HG03064 (cell line): Measurements from ENCODE around the gene MEA1.

Experiments used
- ATAC-seq: cut with Tn5 transposase; IDR thresholded peaks from one replicate; pipeline ENCODE4 v1.9.1; 2021; ENCODE audit warnings: low read depth; ENCODE audit not compliant: unreplicated experiment

The MEA1 gene

GRCh38 chr6:42978487-42978838 lies 35.3 kb downstream of the MEA1 start:
- ATAC-seq: no peak

DNA sequence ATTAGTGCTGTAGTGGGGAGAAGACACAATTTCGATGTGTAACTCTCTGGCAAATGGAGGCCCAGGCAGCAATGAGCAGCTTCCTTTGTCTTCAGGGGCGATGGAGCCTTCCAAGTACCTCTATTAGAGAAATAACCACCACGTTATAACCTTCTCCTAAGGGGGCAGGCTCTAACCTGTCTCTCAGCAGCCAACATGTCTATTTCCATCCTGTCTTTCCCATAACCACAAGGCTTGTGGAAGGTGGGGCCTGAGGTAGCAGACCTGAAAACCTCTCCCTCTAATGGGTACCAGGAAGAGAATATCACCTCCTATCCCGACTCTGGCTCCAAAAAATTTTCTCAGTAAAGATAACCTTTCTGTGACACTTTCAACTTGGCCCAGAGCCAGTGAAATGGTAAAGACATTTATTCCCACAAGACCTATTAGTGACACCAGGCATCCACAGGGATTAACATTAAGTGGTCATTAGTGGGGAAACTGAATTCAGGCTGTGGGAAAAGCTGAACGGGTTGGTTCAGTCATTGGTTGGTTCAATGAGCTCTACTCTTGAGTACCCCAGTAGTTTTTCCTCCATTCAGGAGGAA lies 38.7 kb downstream of the MEA1 start:
- no peak for ATAC-seq

DNA sequence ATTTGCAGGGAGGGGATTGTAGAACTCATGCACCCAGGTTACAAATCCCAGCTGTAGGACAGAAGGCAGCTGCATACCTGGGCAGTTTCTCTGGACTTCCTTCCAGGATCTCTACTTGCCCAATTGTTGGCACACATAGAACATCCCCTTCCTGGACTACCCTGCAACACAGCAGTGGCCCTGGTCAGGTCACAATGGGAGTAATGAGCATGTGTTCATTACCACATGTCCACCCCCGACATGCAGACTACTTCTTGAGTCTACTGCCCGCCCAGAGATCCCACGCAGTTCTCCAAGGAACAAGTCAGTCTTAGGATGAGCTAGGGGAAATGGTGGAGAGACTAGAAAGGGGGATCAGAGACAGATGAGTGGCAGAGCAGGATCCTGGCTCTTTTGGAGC lies 39.8 kb downstream of the MEA1 start:
- no peak for ATAC-seq

DNA sequence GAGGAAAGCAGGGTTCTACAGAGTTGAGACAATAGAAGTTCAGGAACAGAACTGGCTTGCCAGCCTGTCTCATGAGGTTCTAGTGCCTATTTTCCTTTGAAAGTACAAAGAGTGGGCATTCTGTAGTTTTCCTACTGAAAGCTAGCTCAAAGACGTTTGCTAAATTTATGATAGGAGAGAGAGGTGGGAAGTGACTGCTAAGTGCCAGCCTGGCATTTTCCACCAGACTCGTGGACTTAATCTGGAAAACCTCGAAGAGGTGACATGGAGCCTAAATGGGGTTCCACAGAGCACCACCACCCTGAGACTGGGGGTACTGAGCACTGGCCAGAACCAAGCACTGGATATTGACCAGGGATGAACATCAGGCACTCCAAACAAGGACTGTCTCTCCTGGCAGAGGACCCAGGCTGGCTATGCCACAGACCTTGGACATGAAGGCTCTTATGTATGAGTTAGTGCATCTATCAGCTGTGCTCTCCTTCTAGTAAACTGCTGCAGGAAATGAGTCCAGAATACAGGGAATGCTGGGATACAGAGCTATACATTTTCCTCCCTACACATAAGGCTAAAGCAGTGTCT lies 41.9 kb downstream of the MEA1 start:
- no peak for ATAC-seq

DNA sequence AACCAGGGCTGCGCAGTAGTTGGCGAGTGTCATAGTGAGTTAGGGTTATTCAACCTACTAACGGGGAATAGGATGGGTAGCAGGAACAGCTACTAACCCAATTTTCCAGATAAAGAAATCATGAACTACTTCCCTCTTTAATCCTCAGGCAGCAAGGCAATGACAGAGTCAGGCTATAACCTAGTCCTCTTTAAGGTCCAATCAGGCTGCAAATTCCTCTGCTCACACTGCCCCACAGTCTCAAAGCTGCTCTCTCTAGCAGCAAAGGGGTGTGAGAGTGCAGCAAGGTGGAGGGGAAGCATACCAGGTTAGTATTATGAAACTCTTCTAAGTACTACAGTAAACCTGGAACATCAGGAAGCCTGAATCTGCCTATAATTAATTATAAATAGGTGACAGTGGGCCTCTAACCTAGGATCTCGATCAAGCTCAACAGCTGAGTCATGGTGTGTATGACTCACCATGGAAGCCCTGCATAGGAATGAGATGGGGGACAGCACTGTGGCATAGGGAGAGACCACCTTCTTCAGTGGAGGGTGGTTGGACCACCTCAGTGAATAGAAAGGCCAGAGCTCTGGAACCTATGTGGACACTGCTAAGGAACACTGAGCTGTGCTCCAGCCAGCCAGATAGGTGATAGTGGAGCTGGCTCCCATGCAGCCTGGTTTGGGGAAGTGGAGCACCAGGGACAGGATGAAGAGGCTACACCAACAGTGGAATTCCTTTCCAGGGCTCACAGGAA lies 42.7 kb downstream of the MEA1 start:
- ATAC-seq: no peak

- no peak for ATAC-seq
Observed at GRCh38 chr6:42969934-42970333, 43.8 kb downstream of the MEA1 start.

DNA sequence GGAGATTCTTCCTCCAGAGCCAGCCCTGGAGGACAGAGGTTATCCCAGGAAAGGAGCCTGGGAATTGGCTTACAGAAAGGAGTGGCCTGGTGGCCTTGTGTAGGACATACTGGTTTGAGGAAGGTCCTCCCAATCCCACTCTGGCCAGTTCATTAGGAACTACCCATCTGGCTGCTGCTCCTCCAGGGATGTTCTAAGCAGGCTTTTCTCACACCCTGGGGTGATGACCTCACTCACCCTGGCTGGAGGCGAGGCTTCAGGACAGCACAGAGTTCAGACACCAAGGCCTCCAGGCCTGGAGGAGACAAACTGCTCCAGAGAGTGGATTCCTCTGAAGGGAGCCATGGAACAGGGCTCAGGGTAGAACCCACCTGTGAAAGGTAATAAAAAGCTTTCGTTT lies 44.3 kb downstream of the MEA1 start:
- no peak for ATAC-seq

GRCh38 chr6:42968783-42969182 lies 45.0 kb downstream of the MEA1 start:
- ATAC-seq: no peak

- ATAC-seq: no peak
Observed at GRCh38 chr6:42968126-42968701, 45.5 kb downstream of the MEA1 start.

DNA sequence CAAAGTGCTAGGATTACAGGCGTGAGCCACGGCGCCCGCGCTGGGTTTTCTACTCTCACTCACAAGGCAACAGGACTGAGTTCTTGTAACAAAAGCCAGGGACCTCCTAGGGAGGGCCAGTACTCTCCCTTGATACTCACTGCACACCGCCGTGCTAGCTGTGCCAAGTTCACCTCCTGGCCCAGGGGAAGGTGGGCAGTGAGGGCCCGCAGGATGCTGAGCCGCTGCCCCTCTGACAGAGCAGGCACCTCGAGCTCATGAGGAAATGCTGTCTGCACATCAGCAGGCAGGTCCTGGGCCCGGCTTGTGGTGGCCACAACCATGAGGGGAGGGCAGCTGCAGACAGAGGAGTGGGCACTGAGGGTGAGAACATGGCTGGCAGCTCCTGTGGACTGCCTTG lies 46.5 kb downstream of the MEA1 start:
- no peak for ATAC-seq

DNA sequence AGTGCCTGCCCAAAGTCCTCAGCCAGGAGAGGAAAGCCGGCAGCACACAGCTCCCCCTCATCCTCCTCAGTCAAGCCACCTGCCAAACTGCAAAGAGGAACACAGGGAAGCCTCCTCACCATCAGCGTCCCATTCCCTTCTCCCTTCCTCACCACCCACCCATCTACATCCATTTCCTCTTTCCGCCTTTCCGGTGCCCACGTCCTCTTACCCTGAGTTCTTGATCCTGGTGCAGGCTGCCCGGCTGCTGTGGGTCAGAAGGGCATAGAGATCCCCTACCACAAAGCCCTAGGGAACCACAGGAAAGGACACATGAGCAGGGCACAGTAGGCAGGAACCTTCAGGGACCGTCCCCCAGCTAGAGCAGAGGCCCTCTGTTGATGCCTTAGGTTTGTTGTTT lies 47.2 kb downstream of the MEA1 start:
- no peak for ATAC-seq

DNA sequence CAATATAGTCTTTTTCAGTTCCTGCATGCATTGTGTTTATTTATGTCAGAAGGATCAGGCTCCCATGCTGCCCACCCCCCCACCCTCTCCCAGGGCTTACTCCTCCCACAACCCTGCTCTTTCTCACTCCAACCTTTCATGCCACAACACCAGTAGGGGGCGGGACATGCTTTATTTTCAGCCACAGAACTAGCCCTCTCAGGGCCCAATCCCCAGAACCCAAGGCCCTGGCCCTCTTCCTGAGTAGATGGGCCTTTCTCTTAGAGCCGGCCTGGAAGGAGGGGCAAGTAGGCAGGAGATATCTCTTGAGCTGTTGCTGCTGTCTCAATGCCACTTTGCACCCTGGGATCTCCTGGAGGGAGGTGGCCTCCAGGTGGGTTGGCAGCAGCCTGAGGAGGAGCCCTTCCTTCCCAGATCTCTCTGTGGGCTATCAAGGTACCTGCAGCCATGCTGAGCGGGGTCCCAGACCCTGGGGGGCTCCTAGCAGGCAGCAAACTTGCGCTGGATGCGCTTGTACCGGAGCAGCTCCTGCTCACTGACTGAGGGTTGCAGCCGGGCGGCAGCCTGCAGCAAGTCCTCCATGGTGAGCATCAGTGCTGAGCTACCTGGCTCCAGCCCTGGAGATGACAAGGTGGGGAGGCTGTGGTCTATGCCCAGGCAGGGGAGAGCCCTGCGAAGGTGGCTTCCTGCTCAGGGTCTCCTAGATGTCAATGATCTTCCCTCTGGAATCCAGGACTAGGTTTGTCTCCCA lies 49.7 kb downstream of the MEA1 start:
- no peak for ATAC-seq

- ATAC-seq: no peak
Observed at GRCh38 chr6:42963179-42963854, 50.4 kb downstream of the MEA1 start.

DNA sequence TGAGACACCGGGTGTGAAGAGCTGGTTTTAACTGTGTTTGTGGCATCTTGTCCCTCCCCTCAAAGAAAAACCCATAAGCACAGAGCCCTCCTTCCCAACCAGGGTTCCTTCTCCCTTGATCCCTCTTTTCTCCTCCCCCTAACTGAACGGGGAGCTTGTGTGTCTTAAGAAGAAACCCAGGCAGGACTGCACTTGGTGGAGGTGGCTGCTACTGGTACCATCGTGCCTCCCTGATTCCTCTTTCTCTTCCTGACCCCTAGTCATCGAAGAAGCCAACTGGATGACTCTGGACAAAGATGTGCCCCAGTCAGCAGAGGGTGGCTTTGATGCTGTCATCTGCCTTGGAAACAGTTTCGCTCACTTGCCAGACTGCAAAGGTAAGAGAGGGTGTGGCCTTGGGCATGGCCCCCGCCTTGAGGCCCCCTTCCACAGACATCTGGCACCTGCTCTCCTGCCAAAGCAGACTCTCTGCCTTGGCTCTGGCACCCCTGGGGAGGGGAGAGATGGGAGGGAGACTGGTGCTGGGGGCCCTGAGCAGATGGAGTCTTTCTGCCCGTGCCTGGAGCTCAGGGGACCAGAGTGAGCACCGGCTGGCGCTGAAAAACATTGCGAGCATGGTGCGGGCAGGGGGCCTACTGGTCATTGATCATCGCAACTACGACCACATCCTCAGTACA lies 51.1 kb downstream of the MEA1 start:
- ATAC-seq: no peak

- no peak for ATAC-seq
Observed at GRCh38 chr6:42962096-42962495, 51.6 kb downstream of the MEA1 start.
